VCaP (cell line): Measurements from ENCODE around the gene THRB.
A peak's percentile ranks its signal among the peaks of the same experiment; 100 is the strongest.

ENCODE experiments used
- H3K27ac ChIP-seq: fragments of 450-650 bp; 2 replicates; pipeline ENCODE4 v1.5.1; 2017
- CTCF ChIP-seq: fragments of 450-650 bp; conservative IDR thresholded peaks from 2 replicates; pipeline ENCODE4 v1.5.1; 2017; ENCODE audit warnings: mild to moderate bottlenecking, moderate library complexity

The THRB gene

GRCh38 chr3:24245056-24245455 lies 249.6 kb downstream of the THRB start:
- no peak for TF ChIP-seq CTCF
- no peak overlapping the region for H3K27ac ChIP-seq

DNA sequence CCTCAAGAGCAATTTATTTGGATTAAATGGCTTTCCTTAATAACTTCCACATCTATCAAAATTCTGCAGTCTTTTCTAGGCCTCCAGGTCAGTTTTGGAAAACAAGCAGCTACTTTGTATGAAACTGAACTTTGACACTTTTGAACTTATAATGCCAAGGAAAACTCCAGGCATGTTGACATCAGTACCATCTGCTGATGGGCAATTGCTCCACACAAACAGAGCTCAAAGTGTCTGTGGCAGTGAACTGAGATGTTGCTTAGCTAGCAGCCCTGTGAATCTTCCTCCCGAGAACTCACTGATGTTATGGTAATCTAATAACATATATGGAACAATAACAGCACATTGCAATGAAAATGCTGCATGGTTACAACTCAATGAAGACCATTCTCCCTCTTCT lies 250.2 kb downstream of the THRB start:
- H3K27ac ChIP-seq = no peak overlapping the region

DNA sequence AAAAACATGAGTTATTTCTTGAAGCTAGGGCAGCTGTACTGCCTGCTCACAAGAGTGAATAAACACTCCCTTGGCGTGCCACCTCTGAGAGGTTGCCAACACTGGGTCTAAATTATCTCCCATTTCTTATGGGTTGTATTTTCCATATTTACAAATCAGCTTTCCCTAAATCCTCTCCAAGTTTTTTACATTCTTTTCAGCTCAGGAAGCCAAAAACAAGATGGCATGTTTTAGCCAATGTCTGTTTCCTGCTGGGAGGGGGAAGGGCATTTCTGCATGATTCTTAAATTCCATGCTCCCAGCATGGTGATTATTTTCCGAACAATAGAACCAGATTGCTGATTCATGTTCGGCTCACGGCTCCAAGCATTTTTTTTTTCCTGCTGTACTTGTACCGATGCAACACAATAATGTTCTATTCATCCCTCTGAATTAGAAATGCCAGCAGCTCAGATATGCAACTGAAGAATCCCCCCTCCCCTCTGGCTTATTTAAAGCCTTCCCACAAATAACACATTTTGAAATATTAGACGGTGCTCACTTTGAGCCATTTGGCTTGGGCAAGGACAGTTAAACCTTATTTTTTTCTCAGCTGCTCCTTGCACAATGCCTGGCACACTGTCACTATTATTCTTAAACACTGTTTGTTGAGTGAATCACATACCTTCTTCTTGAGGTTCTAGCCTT lies 252.5 kb downstream of the THRB start:
- no peak overlapping the region for H3K27ac ChIP-seq
- no peak for TF ChIP-seq CTCF

More for the DNA sequence above, 250.2 kb downstream of the THRB start:
- TF ChIP-seq CTCF = no peak

DNA sequence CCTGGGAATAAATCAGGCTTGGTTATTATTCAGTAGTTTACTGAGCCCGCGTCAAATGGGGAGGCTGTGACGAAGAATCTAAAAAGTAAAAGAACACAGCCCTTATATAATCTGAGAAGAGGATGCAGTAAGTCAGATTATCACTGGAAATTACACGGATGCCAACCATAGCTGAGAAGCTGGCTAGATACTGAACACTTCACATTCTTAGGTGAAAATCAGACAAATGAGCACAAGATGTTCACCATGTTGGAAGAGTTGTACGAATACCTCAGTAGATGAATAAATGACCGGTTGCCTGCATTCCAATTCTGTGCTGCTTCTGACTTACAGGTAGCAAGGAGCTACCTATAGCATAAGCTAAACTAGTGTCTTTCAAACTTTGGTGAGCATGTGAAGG lies 254.3 kb downstream of the THRB start:
- no peak overlapping the region for H3K27ac ChIP-seq
- TF ChIP-seq CTCF = no peak

DNA sequence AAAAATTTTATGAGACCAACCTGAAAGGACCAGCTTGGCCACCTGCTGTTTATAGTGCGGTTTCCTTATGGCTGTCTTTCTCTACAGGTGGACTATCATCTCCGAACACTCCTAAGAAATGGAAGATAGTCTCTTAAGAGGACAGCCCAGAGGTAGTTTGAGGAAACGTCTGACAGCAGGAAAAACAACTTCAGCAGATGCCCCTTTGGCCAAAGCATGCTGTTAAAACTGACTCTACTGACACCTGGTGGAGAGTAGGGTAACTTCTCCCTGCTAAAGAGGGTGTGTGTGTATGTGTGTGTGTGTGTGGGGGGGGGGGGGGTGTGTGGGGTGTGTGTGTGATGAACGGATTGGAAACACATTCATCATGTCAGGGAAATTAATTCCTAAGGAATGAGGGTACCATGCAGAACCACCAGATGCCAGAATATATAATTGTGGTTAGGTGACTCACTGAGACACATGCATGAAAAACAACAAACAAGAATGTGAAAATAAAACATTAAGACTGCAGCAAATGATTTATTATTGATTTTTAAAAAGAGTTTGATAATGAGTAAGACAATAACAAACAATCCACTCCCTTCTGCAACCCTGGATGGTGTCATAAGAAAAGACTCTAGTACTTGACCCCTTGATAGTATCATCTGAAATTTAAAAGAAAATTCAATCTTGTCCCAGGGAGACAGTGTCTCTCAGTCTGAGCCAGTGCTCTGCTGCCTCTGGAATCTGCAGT lies 256.5 kb downstream of the THRB start:
- peak overlapping the region; percentile 70 for H3K27ac ChIP-seq
- peak; percentile 79 for TF ChIP-seq CTCF

- TF ChIP-seq CTCF = no peak
- H3K27ac ChIP-seq = no peak overlapping the region
These were observed 259.5 kb downstream of the THRB start for GRCh38 chr3:24235121-24235520.

DNA sequence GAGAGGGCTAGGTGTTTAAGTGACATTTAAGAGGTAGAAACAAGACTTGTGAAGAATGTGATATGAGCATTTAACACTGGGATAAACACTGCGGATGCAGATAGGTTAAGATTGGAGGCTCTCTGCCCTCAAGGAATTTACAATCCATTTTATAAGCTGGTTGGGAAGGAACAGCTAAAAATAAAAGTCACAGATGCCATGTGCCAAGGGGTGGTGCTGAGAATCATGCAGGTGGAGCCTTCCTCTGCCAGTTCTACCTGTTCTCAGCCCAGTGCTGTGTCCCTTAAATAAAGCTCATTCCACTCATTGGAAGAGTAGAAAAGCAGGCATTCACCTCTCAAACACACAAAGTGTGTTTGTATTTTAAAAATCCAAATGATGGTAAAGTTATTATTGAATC lies 261.9 kb downstream of the THRB start:
- H3K27ac ChIP-seq = no peak overlapping the region
- TF ChIP-seq CTCF = no peak
